OCI-M2 (cell line): Measurements from ENCODE around the gene PTP4A2.
"Not testable (repeated sequence)": the region's sequence is repeated elsewhere in the genome, so short reads cannot be mapped to it uniquely, and the experiment has no call there.

Experiments
- DNase-seq: peaks from one replicate; lab custom pipeline; 2025; ENCODE audit not compliant: unreplicated experiment; lab: John Stamatoyannopoulos, UW

Gene PTP4A2

GRCh38 chr1:31951276-31951675 is 13.1 kb upstream of the PTP4A2 start:
- DNase-seq, result no peak

- DNase-seq, result no peak
Measured at GRCh38 chr1:31949862-31950261, 11.7 kb upstream of the PTP4A2 start.

DNA sequence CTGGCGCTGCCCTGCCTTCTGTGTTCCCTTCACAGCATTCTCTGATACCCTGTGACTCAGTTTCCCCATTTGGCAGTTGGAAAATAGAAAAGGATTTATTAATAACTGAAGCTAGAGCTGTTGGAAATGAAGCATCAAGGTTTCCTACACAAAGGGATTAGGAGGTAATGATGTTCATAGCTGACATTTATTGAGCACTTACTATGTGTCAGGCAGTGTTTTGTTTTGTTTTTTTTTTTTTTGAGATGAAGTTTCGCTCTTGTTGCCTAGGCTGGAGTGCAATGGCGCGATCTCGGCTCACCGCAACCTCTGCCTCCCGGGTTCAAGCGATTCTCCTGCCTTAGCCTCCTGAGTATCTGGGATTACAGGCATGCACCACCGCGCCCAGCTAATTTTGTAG is 7.5 kb upstream of the PTP4A2 start:
- not testable (repeated sequence) for DNase-seq

- DNase-seq, result peak; percentile 74
Measured at GRCh38 chr1:31944205-31945089, 6.3 kb upstream of the PTP4A2 start.

- DNase-seq, result no peak
Measured at GRCh38 chr1:31943546-31944184, 5.5 kb upstream of the PTP4A2 start.

DNA sequence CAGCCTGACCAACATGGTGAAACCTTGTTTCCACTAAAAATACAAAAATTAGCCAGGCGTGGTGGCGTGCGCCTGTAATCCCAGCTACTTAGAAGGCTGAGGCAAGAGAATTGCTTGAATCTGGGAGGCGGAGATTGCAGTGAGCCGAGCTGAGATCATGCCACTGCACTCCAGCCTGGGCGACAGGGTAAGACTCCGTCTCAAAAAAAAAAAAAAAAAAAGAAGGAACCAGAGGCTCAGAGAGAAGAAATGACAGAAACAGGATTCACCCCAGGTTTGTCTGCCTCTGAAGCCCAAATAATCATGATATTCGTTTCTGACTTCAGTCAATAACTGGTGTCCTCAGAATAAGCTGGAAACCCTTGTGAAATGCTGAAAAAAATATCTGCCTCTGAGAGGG is 3.9 kb upstream of the PTP4A2 start:
- DNase-seq, result not testable (repeated sequence)

DNA sequence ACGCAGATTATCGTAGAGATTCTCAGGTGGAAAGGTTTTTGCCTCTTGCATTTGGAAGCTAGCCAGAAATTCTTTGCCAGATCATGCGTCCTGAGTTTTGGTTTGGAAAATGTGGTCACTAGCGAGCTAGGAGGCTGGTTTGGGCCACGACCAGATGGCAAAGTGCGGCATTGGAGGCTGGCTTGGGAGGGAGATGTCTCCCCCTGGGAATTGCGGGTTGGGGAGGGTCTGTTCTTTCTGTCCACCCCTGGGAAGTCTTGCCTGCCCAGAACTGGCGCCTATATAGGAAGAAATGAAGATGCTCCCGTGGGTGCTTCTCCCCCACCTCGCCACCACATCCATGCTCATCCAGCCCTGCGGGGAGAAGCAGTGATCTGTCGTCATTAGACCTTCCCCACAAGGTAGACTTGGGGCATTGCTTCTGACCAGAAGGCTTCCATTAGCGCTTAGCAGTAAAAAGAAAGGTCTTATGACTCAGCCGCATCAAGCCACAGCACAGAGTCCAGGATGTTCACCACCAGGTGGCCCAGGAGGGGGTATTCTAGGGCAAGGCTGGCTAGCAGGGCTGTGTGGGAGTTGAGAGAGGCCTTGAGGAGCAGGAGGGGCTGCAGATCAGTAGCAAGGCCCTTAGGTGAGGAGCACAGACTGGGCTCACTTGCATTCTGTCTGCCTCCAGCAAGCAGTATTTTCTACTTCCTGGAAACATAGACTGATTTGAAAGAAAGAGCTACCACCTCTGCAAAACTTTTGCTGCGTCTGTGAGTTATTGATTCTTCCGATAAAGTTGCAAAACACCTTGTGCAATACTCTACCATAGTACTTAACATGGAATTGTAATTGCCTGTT is 1.5 kb upstream of the PTP4A2 start:
- peak; percentile 9 for DNase-seq

DNA sequence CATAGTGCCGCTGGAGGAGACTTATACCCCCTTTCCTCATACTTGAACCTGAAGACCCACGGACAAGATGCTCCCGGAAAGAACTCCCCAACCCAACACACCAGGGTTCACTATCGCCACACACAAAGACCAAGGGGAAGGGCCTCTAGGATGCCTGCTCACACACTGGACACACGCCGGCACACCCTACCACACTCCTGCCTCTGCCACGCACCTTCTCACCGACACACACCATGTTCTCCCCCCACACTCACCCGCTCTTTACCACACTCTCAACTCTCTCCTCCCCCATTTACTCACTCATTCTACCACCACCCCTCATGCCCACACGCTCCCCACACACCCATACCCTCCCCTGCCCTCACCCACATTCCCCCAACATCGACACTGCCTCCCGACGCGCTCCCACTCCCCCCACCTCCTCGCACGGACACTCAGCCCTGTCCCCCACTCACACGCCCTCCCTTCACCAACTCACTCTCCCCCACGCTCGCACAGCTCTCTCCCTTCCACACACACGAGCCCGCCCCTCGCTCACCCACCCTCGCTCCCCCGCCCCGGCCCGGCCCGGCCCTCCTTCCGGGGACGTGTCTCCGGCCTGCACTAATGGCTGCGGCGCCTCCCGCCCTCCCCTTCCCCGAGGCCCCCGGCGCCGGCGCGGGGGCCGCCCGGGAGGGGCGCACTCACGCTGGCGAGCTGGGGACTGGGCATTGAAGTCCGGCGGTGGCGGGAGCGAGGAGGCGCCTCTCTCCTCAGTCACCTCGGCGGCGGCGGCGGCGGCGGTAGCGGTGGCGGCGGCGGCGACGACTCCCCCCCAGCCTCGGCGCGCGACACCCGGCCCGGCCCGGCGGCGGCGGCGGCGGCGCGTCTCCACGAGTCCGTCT is 626 bp downstream of the PTP4A2 start:
- DNase-seq, result no peak

DNA sequence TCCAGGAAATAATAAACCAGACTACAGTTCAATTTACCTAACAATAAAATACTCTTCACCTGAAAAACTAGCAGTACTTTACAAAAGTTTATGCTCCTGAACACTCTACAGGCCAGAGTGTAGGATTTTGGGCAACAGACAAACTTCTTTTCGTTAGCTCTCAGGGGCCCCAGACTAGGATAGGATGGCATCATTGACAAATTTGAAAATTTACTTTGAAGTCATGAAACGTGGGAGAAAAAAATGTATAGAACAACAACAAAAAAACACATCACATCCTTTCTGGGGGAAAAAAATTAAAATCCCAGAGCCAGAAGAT is 1.2 kb downstream of the PTP4A2 start:
- DNase-seq, result no peak

DNA sequence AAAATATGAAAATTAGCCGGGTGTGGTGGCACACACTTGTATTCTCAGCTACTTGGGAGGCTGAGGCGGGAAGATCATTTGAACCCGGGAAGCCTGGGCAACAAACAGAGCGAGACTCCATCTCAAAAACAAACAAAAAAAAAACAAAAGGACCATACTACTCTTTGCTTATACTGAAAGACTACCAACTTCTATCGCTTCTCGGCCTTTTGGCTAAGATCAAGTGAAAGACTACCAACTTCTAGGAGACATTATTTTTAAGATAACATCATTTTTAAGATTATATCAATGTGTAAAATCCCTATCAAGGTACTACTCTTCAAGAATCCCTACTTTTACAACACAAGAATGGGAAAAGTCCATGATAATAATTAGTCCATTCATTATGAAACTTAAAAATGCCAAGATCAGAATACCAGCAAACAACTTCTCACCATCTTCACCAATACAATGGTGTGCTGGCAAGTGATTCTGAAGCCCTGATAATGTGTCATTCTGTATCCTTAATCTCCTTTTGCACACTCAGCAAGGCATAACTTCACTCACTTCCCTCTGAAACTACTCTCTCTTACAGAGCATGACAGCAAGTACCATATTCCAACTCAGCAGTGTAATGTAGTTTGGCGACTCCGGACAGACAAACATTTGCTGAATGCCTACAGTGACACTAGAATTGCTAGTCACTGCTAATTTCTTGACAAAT is 1.7 kb downstream of the PTP4A2 start:
- no peak for DNase-seq

DNA sequence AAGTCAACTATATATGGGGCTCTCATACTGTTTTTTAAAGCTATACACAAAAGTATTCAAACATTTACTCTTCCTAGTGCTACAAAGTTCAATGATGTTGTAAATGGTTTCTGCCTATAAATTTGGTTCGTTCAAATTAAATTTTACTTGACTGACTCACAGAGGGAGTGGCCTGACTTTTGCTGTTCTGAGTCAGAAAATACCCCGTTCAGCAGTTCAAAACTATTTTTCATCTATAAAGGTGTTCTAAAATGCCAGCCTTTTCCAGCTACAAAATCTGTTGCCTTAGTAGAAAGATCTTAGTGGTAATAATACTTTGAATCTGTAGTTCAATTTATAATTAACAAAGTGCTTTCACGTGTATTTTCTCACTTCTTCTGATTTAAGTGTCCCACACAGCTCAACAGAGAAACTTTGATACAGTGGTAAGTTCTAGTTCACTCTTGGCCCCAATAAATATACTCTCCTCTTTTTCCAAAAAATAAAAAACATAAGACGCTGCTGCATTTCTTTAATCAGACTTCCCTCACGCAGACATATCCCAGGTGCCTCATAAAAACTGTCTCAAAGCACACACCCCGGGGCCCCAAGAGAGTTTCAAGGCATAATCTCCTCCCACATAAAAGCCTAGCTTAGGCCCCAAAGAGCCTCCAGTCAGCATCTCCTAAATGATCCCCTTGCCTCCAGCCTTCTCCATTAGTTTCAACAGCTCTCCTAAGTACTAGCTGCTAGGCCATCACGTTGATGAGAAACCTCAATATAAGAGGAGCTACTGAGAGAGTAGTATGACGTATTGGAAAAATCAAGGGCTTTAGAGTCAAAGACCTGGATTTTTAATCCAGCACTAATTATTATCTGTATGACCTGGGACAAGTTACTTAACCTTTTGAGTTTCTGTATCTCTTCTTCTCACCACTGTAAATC is 3.2 kb downstream of the PTP4A2 start:
- DNase-seq, result no peak

GRCh38 chr1:31932491-31933316 is 5.5 kb downstream of the PTP4A2 start:
- DNase-seq, result no peak

GRCh38 chr1:31931593-31932225 is 6.5 kb downstream of the PTP4A2 start:
- DNase-seq, result no peak

GRCh38 chr1:31930836-31931592 is 7.2 kb downstream of the PTP4A2 start:
- DNase-seq, result no peak

GRCh38 chr1:31927661-31927980 is 10.5 kb downstream of the PTP4A2 start:
- DNase-seq, result no peak

DNA sequence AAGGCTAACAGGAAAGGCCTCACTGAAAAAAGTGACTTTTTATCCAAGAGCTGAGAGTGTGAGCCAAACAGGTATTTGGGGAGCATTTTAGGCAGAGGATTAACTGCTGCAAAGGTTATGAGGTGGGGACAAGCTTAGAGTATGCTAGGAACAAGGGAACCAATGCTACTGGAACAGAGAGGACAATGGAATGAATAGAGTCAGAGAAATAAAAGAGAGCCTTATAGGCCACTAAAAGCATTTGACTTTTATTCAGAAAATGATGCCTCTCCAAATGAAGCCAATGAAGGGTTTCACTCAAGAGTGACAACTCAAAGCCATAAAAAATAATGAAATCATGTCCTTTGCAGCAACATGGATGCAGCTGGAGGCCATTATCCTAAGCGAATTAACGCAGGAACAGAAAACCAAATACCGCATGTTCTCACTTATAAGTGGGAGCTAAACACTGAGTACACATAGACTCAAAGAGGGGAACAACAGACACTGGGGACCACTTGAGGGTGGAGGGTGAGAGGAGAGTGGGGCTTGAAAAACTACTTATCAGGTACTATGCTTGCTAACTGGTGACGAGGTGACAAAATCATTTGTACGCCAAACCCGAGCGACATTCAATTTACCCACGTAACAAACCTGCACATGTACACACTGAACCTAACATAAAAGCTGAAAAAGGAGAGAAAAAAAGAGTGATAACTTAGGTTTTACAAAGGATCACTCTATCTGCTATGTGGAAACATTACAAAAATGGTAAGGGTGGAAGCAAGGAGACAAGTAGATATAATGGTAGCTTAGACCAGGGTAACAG is 11.1 kb downstream of the PTP4A2 start:
- DNase-seq, result no peak
